ENCODE measurements around the gene YWHAQ.

DNA sequence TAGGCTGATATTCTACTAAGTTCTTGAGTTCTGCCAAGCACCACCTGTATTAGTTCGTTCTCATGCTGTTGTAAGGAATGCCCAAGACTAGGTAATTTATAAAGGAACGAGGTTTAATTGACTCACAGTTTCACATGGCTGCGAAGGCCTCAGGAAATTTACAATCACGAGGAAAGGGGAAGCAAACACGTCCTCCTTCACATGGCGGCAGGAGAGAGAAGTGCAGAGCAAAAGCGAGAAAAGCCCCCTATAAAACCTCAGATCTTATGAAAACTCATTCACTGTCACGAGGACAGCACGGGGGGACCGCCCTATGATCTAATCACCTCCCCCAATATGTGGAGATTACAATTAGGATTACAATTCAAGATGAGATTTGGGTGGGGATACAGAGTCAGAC lies 47.7 kb upstream of the YWHAQ start:
- TF ChIP-seq, protein P1, sequence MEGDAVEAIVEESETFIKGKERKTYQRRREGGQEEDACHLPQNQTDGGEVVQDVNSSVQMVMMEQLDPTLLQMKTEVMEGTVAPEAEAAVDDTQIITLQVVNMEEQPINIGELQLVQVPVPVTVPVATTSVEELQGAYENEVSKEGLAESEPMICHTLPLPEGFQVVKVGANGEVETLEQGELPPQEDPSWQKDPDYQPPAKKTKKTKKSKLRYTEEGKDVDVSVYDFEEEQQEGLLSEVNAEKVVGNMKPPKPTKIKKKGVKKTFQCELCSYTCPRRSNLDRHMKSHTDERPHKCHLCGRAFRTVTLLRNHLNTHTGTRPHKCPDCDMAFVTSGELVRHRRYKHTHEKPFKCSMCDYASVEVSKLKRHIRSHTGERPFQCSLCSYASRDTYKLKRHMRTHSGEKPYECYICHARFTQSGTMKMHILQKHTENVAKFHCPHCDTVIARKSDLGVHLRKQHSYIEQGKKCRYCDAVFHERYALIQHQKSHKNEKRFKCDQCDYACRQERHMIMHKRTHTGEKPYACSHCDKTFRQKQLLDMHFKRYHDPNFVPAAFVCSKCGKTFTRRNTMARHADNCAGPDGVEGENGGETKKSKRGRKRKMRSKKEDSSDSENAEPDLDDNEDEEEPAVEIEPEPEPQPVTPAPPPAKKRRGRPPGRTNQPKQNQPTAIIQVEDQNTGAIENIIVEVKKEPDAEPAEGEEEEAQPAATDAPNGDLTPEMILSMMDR (conservative IDR thresholded peaks at IDR 0.05; ENCODE audit: low read depth, low read length), result no peak
- TF ChIP-seq POLR2A (IDR thresholded peaks at IDR 0.05; ENCODE audit: low read depth, low read length), result no peak
- TF ChIP-seq, protein P2, sequence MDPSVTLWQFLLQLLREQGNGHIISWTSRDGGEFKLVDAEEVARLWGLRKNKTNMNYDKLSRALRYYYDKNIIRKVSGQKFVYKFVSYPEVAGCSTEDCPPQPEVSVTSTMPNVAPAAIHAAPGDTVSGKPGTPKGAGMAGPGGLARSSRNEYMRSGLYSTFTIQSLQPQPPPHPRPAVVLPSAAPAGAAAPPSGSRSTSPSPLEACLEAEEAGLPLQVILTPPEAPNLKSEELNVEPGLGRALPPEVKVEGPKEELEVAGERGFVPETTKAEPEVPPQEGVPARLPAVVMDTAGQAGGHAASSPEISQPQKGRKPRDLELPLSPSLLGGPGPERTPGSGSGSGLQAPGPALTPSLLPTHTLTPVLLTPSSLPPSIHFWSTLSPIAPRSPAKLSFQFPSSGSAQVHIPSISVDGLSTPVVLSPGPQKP (IDR thresholded peaks at IDR 0.05; ENCODE audit: borderline replicate concordance, low read depth, low read length), result no peak
- TF ChIP-seq MXI1 (IDR thresholded peaks at IDR 0.05; ENCODE audit: borderline replicate concordance, low read depth, low read length), result no peak
- no peak for TF ChIP-seq MAFK (IDR thresholded peaks at IDR 0.05; ENCODE audit: low read depth, low read length)
- no peak for TF ChIP-seq RAD21 (IDR thresholded peaks at IDR 0.05; ENCODE audit: low read length)
- no peak for TF ChIP-seq CHD1 (IDR thresholded peaks at IDR 0.05; ENCODE audit: low read depth, low read length)
- no peak for TF ChIP-seq FOS (IDR thresholded peaks at IDR 0.05; ENCODE audit: low read depth, low read length)
- no peak for TF ChIP-seq MAZ (IDR thresholded peaks at IDR 0.05; ENCODE audit: borderline replicate concordance, low read depth, low read length)
- no peak for TF ChIP-seq BHLHE40 (IDR thresholded peaks at IDR 0.05; ENCODE audit: low read depth, low read length)
- no peak for TF ChIP-seq RFX5 (IDR thresholded peaks at IDR 0.05; ENCODE audit: low read depth, low read length)
